Testis (tissue), 3 donors: ENCODE results near the gene ECHS1. TPM values are rescaled to one million over a fixed set of nuclear protein-coding genes. Genes with fewer than 3 reads are reported as not detected.

Experiments
- DNase-seq: peaks from one replicate; pipeline ENCODE4 v3.0.0-alpha.2; 2019
- H3K27ac ChIP-seq, 2 donors: fragments of 200-600 bp; sonication (generic); one replicate each; pipeline ENCODE4 v1.5.1; 2019
- H3K27me3 ChIP-seq: fragments of 200-600 bp; sonication (generic); one replicate; pipeline ENCODE4 v1.5.1; 2019
- H3K36me3 ChIP-seq: fragments of 200-600 bp; sonication (generic); one replicate; pipeline ENCODE4 v1.5.1; 2017; ENCODE audit warnings: low read depth; ENCODE audit errors: missing control alignments
- H3K4me1 ChIP-seq: fragments of 200-600 bp; sonication (generic); one replicate; pipeline ENCODE4 v1.5.1; 2019
- H3K4me3 ChIP-seq, 2 donors: fragments of 200-600 bp; sonication (generic); one replicate each; pipeline ENCODE4 v1.5.1; 2017 to 2019
- H3K9me3 ChIP-seq: fragments of 200-600 bp; sonication (generic); one replicate; pipeline ENCODE4 v1.5.1; 2017
- POLR2A ChIP-seq: fragments of 450-650 bp; IDR thresholded peaks from one replicate; pipeline ENCODE4 v1.6.1; 2017; ENCODE audit warnings: antibody characterized with exemption, mild to moderate bottlenecking, moderate library complexity
- WGBS, 2 donors: methylation state at CpG; one replicate each; pipeline ENCODE4 v1.1.5; 2018; 5-methylcytosine and 5-hydroxymethylcytosine counted together
- intact Hi-C: fragments of 100-400 bp; cut with DNase I; formaldehyde crosslinking; loops from one replicate; pipeline ENCODE4 v1.15.1; 2023; ENCODE audit warnings: low total_unique reads
- polyA plus RNA-seq: library from polyadenylated mRNA; stranded (reverse); fragments of 350-450 nt; fragmentation: Illumina TruSeq; extraction: RNeasy Lipid Tissue Mini Kit (QIAGEN cat#74804); gene quantifications from one replicate; pipeline ENCODE4 v1.2.3, GENCODE V29; 2014; ENCODE audit warnings: low read depth, low replicate concordance; ENCODE audit not compliant: insufficient read depth
- total RNA-seq, 2 donors: library from RNA; depleted of rRNA; stranded (reverse); fragments of >200 nt; gene quantifications; one replicate each; pipeline ENCODE4 v1.2.3, GENCODE V29; 2016
- TF ChIP-seq, protein P1 (sequence below), 3 experiments: fragments of 450-650 bp in 2 of 3; fragments of 200-600 bp in 1 of 3; sonication (generic) in 1 of 3; IDR thresholded peaks; one replicate each; pipeline ENCODE4 v1.5.1; 2016 to 2019; ENCODE audit warnings: antibody characterized with exemption in 3 of 3, mild to moderate bottlenecking in 2 of 3, moderate library complexity in 1 of 3

The ECHS1 gene
- total and polyA plus RNA-seq, 3 donors from 2014 or later, result 104 to 118 (median 118) TPM

DNA sequence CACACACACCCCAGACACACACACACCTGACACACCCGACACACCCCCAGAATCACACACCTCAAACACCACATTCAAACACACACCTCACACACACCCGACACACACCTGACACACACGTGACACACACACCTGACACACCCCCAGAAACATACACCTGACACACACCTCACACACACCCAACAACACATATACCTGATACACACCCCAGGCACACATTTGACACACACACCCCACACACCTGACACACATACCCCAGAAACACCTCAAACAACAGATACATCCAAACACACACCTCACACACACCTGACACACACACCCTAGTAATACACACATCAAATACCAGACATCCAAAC, 35.8 kb downstream of the ECHS1 start:
- no peak for DNase-seq
- peaks cover 23% of the 10 kb centered on the region for H3K4me1 ChIP-seq
- TF ChIP-seq, protein P1, sequence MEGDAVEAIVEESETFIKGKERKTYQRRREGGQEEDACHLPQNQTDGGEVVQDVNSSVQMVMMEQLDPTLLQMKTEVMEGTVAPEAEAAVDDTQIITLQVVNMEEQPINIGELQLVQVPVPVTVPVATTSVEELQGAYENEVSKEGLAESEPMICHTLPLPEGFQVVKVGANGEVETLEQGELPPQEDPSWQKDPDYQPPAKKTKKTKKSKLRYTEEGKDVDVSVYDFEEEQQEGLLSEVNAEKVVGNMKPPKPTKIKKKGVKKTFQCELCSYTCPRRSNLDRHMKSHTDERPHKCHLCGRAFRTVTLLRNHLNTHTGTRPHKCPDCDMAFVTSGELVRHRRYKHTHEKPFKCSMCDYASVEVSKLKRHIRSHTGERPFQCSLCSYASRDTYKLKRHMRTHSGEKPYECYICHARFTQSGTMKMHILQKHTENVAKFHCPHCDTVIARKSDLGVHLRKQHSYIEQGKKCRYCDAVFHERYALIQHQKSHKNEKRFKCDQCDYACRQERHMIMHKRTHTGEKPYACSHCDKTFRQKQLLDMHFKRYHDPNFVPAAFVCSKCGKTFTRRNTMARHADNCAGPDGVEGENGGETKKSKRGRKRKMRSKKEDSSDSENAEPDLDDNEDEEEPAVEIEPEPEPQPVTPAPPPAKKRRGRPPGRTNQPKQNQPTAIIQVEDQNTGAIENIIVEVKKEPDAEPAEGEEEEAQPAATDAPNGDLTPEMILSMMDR (IDR thresholded peaks at IDR 0.05), result no peak
- TF ChIP-seq POLR2A, result no peak
- H3K9me3 ChIP-seq, result no peaks in the 10 kb centered on the region
- no peak overlapping the region for H3K27ac ChIP-seq
- H3K27me3 ChIP-seq, result peaks cover 7% of the 10 kb centered on the region
- H3K4me3 ChIP-seq, result peak overlapping the region in 1 of 2 donors; percentile 57
- intact Hi-C loops, result no loop called here
- 61 to 77% methylated on average over 3 of the region's 3 CpGs for WGBS, 2 donors
- no peaks in the 10 kb centered on the region for H3K36me3 ChIP-seq

DNA sequence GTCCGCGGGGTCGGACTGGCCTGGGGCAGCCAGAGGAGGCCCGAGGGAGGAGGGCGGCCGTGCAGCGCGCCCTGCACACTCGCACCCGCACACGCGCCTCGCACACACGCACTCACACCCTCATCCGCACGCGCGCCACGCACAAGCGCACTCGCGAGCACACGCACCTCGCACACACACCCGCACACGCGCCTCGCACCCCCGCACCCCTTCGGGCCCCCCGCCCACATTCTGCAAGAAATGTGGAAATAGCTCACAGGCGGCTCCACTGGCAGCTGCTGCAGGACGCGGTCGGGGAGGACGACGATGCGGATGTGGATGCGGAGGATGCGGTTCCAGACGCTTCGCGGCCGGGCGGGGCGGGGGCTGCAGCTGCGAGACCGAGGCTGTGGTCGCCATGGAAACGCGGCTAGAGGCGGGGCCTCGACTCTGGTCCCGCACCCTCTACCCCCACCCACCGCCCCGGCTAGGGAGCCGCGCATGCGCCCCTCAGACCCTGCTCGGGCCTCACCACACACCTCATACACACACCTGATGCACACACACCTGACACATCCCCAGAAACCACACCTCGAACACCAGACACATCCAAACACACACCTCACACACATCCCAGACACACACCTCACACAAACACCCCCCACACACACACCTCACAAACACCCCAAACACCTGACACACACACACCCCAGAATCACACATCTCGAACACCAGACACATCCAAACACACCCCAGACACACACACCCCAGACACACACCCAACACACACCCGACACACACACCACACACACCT, 36.4 kb downstream of the ECHS1 start, which contains the start of gene CALY:
TSS of gene CALY (minus strand) at position 320 of the 793 bp plus-strand sequence. CDS start 7,907 bp downstream, outside the sequence.
- Histone ChIP-seq H3K27me3 (peaks cover 7% of the 10 kb centered on the region), H3K9me3 (no peaks in the 10 kb centered on the region), H3K27ac (no peak within 1 kb of the TSS), H3K4me1 (peaks cover 23% of the 10 kb centered on the region), H3K36me3 (no peaks in the 10 kb centered on the region), H3K4me3 (peak within 1 kb of the TSS; percentile 39 to 57)
- TF ChIP-seq POLR2A, result no peak
- TF ChIP-seq, protein P1 (IDR thresholded peaks at IDR 0.05), result no peak
- peak; percentile 79 for DNase-seq
- 8 to 38% methylated on average over 4 to 63 of the region's 63 CpGs for WGBS, 2 donors
- intact Hi-C loops, result no loop called here

DNA sequence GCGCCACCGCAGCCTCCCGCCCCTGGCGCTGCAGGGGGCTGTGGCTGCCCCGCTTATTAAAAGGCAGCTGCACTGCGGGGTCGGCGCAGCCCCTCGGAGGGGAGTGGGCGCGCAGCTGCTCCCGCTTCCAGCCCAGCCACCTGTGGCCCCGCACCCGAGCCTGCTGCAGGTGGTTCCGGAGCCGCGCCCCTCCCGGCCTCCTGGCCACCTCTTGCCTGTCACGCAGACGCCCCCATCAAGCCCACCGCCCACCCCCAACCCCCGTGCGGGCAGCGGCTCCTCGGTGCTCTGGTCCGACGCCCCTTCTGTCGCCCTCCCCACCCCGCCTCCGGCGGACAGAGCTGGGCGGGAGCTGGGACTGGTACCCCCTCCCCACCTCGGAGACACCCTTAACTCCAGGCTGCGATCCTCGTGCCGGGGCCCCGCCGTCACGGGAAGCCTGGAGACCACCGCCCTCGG, 37.0 kb downstream of the ECHS1 start:
- intact Hi-C loops, result no loop called here
- Histone ChIP-seq H3K4me3 (peak overlapping the region; percentile 21 to 57), H3K27me3 (peaks cover 7% of the 10 kb centered on the region), H3K36me3 (no peaks in the 10 kb centered on the region), H3K9me3 (no peaks in the 10 kb centered on the region), H3K4me1 (peaks cover 23% of the 10 kb centered on the region), H3K27ac (no peak overlapping the region)
- TF ChIP-seq, protein P1 (IDR thresholded peaks at IDR 0.05), result no peak
- no peak for TF ChIP-seq POLR2A
- WGBS, 2 donors, result 1% methylated on average over 29 of the region's 41 CpGs; no CpG with 5 or more reads in 1 of the 2 donors
- DNase-seq, result no peak

DNA sequence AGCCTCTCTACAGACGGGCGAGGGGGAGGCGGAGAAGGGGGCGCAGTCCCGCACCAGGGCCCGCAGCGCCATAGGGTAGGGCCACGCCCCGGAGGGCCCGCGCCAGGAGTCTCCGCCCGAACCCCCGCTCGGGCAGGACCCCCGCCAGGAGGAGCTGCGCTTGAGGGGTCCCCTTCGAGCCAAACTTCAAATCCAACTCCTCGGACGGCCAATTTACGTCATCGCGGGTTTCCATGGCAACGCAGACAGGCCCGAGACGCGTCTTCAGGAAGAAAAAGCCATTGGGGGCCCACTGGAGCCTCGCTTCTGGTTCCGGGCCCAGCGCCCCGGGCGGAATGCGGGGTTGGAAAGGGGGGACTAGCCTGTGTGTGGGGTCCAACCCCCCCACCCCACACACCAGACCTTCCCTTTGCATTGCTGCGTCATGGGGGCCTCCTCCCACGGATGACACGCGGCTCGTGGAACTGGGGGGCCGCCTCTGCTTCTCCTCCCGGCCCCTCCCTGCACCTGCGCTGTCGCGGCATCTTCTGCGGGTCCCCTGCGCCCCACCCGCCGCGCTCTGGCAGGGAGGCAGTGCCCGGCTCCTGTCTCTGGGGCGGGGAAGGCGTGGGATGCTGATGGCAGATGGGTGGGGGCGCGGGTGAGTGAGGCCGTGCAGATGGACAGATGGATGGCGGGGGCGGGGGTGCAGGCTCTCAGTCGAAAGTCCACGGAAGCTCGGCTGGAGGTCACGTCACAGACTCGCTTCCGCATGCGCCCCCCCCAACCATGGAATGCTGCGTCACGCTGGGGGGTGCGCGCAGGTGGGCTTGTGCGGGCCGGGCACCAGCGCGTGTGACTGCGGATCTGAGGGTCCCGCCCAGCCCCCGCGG, 37.7 kb downstream of the ECHS1 start:
- Histone ChIP-seq H3K27ac (no peak overlapping the region), H3K36me3 (no peaks in the 10 kb centered on the region), H3K27me3 (peaks cover 7% of the 10 kb centered on the region), H3K4me3 (peak overlapping the region; percentile 39 to 57), H3K9me3 (no peaks in the 10 kb centered on the region), H3K4me1 (peaks cover 23% of the 10 kb centered on the region)
- intact Hi-C loops, result no loop called here
- TF ChIP-seq, protein P1 (IDR thresholded peaks at IDR 0.05), result no peak
- TF ChIP-seq POLR2A, result no peak
- peak; percentile 82 for DNase-seq
- WGBS, 2 donors, result 0% methylated on average over 6 to 72 of the region's 75 CpGs
